ENCODE results near the gene TERT.
"Not testable (repeated sequence)": the region's sequence is repeated elsewhere in the genome, so short reads cannot be mapped to it uniquely, and the experiment has no call there.

Gene TERT

GRCh38 chr5:1277331-1277730, 17.5 kb downstream of the TERT start:
- no peak overlapping the region for H3K4me3 Mint-ChIP-seq
- peaks cover 4% of the 10 kb centered on the region for H3K27me3 Mint-ChIP-seq (ENCODE audit: low read depth)
- TF ChIP-seq CTCF (IDR thresholded peaks at IDR 0.05; ENCODE audit: unreplicated experiment in 3 of 3), result no peak
- H3K27ac Mint-ChIP-seq, result no peak overlapping the region
- no peaks in the 10 kb centered on the region for H3K9me3 Mint-ChIP-seq
- H3K4me1 Mint-ChIP-seq, result no peaks in the 10 kb centered on the region
- no peaks in the 10 kb centered on the region for H3K36me3 Mint-ChIP-seq (ENCODE audit: low read depth)

GRCh38 chr5:1276930-1277329, 17.9 kb downstream of the TERT start:
- H3K36me3 Mint-ChIP-seq (ENCODE audit: low read depth), result no peaks in the 10 kb centered on the region
- peaks cover 4% of the 10 kb centered on the region for H3K27me3 Mint-ChIP-seq (ENCODE audit: low read depth)
- no peak overlapping the region for H3K4me3 Mint-ChIP-seq

GRCh38 chr5:1275397-1276391, 19.2 kb downstream of the TERT start:
- H3K36me3 Mint-ChIP-seq (ENCODE audit: low read depth); H3K9me3 Mint-ChIP-seq; H3K4me3 Mint-ChIP-seq: not testable (repeated sequence)

More at GRCh38 chr5:1276930-1277329, 17.9 kb downstream of the TERT start:
- Mint-ChIP-seq H3K9me3 (no peaks in the 10 kb centered on the region), H3K4me1 (no peaks in the 10 kb centered on the region), H3K27ac (no peak overlapping the region)
- TF ChIP-seq CTCF (IDR thresholded peaks at IDR 0.05; ENCODE audit: unreplicated experiment in 3 of 3), result no peak

GRCh38 chr5:1274471-1274870, 20.4 kb downstream of the TERT start:
- no peaks in the 10 kb centered on the region for H3K4me1 Mint-ChIP-seq
- no peak for TF ChIP-seq CTCF (IDR thresholded peaks at IDR 0.05; ENCODE audit: unreplicated experiment in 3 of 3)
- no peak overlapping the region for H3K27ac Mint-ChIP-seq
- no peaks in the 10 kb centered on the region for H3K36me3 Mint-ChIP-seq (ENCODE audit: low read depth)
- H3K9me3 Mint-ChIP-seq, result no peaks in the 10 kb centered on the region
- H3K4me3 Mint-ChIP-seq, result no peak overlapping the region
- peaks cover 4% of the 10 kb centered on the region for H3K27me3 Mint-ChIP-seq (ENCODE audit: low read depth)

More at GRCh38 chr5:1275397-1276391, 19.2 kb downstream of the TERT start:
- not testable (repeated sequence) for H3K27ac Mint-ChIP-seq; H3K27me3 Mint-ChIP-seq (ENCODE audit: low read depth); H3K4me1 Mint-ChIP-seq

DNA sequence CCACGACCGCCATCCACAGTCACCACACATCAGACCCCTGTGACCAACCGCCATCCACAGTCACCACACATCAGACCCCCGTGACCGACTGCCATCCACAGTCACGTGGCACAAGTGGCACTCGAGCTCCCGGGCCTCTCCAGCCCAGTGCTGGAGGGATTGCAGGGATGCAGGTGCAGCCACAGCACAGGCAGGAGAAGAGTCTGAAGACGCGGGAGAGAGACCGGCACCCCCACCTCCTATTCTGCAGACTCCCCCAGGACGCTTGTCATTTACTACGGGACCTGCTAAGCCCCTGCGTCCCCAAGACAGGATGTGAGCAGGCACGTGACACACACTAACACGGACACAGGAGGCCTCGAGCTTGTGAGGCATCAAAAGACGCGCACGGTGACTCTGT, 21.1 kb downstream of the TERT start:
- no peak overlapping the region for H3K4me3 Mint-ChIP-seq
- H3K27ac Mint-ChIP-seq, result no peak overlapping the region
- no peaks in the 10 kb centered on the region for H3K9me3 Mint-ChIP-seq
- no peak for TF ChIP-seq CTCF (IDR thresholded peaks at IDR 0.05; ENCODE audit: unreplicated experiment in 3 of 3)
- H3K27me3 Mint-ChIP-seq (ENCODE audit: low read depth), result peaks cover 4% of the 10 kb centered on the region
- no peaks in the 10 kb centered on the region for H3K36me3 Mint-ChIP-seq (ENCODE audit: low read depth)
- H3K4me1 Mint-ChIP-seq, result no peaks in the 10 kb centered on the region

DNA sequence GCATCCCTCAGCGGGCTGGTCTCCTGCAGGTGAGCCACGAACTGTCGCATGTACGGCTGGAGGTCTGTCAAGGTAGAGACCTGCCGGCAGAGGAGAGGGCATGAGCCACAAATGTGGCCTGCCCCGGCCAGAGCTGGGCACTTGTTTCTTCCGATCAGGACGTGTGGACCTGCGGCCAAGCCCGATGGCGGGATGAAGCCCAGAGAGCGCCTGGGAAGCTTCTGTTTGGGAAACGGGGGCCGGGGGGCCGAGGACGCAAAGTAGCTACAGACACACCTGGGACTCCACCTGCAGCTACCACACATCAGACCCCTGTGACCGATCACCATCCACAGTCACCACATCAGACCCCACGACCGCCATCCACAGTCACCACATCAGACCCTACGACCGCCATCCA, 22.7 kb downstream of the TERT start:
- H3K9me3 Mint-ChIP-seq, result no peaks in the 10 kb centered on the region
- H3K4me1 Mint-ChIP-seq, result no peaks in the 10 kb centered on the region
- no peak for TF ChIP-seq CTCF (IDR thresholded peaks at IDR 0.05; ENCODE audit: unreplicated experiment in 3 of 3)
- no peaks in the 10 kb centered on the region for H3K36me3 Mint-ChIP-seq (ENCODE audit: low read depth)
- no peak overlapping the region for H3K4me3 Mint-ChIP-seq
- peaks cover 4% of the 10 kb centered on the region for H3K27me3 Mint-ChIP-seq (ENCODE audit: low read depth)
- no peak overlapping the region for H3K27ac Mint-ChIP-seq

Data from nephron (organoid).